Loucy (cell line): ENCODE data around the gene ZFPL1.

Source experiments
- H2AFZ ChIP-seq: fragments of 200-600 bp; sonication (generic); 2 replicates; pipeline ENCODE4 v1.6.0; 2016; ENCODE audit warnings: antibody characterized with exemption, mild to moderate bottlenecking, low read length, moderate library complexity
- H3F3A ChIP-seq: fragments of 200-600 bp; 2 replicates; pipeline ENCODE4 v1.6.0; 2016; ENCODE audit warnings: antibody characterized with exemption, low read depth, mild to moderate bottlenecking
- H3K27me3 ChIP-seq: fragments of 200-600 bp; sonication (generic); 2 replicates; pipeline ENCODE4 v1.6.1; 2014; ENCODE audit warnings: low read length, mild to moderate bottlenecking; ENCODE audit not compliant: insufficient read depth, poor library complexity, severe bottlenecking
- H3K36me3 ChIP-seq: fragments of 200-600 bp; sonication (generic); 2 replicates; pipeline ENCODE4 v1.6.1; 2016; ENCODE audit warnings: low read length; ENCODE audit not compliant: insufficient read depth
- H3K4me1 ChIP-seq: fragments of 200-600 bp; sonication (generic); 2 replicates; pipeline ENCODE4 v1.5.1; 2014; ENCODE audit warnings: low read length, mild to moderate bottlenecking; ENCODE audit not compliant: insufficient read depth, poor library complexity, severe bottlenecking
- H3K4me2 ChIP-seq: fragments of 200-600 bp; sonication (generic); 2 replicates; pipeline ENCODE4 v1.6.0; 2014; ENCODE audit warnings: antibody characterized with exemption, low read length, low read depth, mild to moderate bottlenecking; ENCODE audit not compliant: poor library complexity, severe bottlenecking
- H3K4me3 ChIP-seq: fragments of 200-600 bp; sonication (generic); 2 replicates; pipeline ENCODE4 v1.5.1; 2014; ENCODE audit warnings: low read length, mild to moderate bottlenecking, mixed read lengths; ENCODE audit not compliant: poor library complexity, severe bottlenecking
- H3K79me2 ChIP-seq: fragments of 200-600 bp; sonication (generic); 2 replicates; pipeline ENCODE4 v1.6.1; 2014; ENCODE audit warnings: low read length; ENCODE audit not compliant: insufficient read depth
- H3K9ac ChIP-seq: fragments of 200-600 bp; sonication (generic); 2 replicates; pipeline ENCODE4 v1.6.0; 2014; ENCODE audit warnings: mild to moderate bottlenecking, low read depth, low read length, moderate library complexity; ENCODE audit not compliant: poor library complexity, severe bottlenecking
- H3K9me2 ChIP-seq: fragments of 200-600 bp; sonication (generic); replicated peaks from 2 replicates; pipeline ENCODE4 v1.6.1; 2016; ENCODE audit warnings: low read depth, low read length, mixed read lengths
- H3K9me3 ChIP-seq: fragments of 200-600 bp; sonication (generic); 2 replicates; pipeline ENCODE4 v1.6.1; 2014; ENCODE audit warnings: mild to moderate bottlenecking, antibody characterized with exemption, low read length, low read depth; ENCODE audit not compliant: insufficient read depth
- H4K20me1 ChIP-seq: fragments of 200-600 bp; sonication (generic); 2 replicates; pipeline ENCODE4 v1.6.0; 2014; ENCODE audit warnings: antibody characterized with exemption, low read length, mild to moderate bottlenecking; ENCODE audit not compliant: insufficient read depth, poor library complexity, severe bottlenecking
- CTCF ChIP-seq: fragments of 200-600 bp; sonication (generic); conservative IDR thresholded peaks from 2 replicates; pipeline ENCODE4 v1.5.1; 2014; ENCODE audit warnings: mild to moderate bottlenecking, antibody characterized with exemption, low read length
- EZH2phosphoT487 ChIP-seq: fragments of 200-600 bp; IDR thresholded peaks from 2 replicates; pipeline ENCODE4 v1.6.1; 2018; ENCODE audit warnings: antibody characterized with exemption, mild to moderate bottlenecking, moderate library complexity, borderline replicate concordance

ZFPL1 gene

GRCh38 chr11:65036931-65037330 is 47.1 kb upstream of the ZFPL1 start:
- H3K79me2 ChIP-seq = peaks cover 7% of the 10 kb centered on the region
- H4K20me1 ChIP-seq = no peaks in the 10 kb centered on the region
- peaks cover 6% of the 10 kb centered on the region; the same call in 1 of the 2 replicates for H3F3A ChIP-seq
- H3K9me3 ChIP-seq = no peaks in the 10 kb centered on the region
- H3K36me3 ChIP-seq = no peaks in the 10 kb centered on the region; the same call in 1 of the 2 replicates
- H3K9me2 ChIP-seq = no peaks in the 10 kb centered on the region
- H2AFZ ChIP-seq = no peak overlapping the region
- TF ChIP-seq CTCF (no peak), EZH2phosphoT487 (no peak)
- H3K9ac ChIP-seq = no peak overlapping the region
- H3K4me2 ChIP-seq = no peak overlapping the region
- no peak overlapping the region for H3K4me3 ChIP-seq
- H3K4me1 ChIP-seq = peaks cover 7% of the 10 kb centered on the region
- H3K27me3 ChIP-seq = no peaks in the 10 kb centered on the region

GRCh38 chr11:65040520-65040846 is 43.5 kb upstream of the ZFPL1 start:
- peak overlapping the region; percentile 81 for H3K9ac ChIP-seq
- no peaks in the 10 kb centered on the region; the same call in 1 of the 2 replicates for H3K36me3 ChIP-seq
- H3K4me3 ChIP-seq = peak overlapping the region; percentile 82

GRCh38 chr11:65040847-65041622 is 43.0 kb upstream of the ZFPL1 start, which contains the start of gene SAC3D1:
TSS of gene SAC3D1 (plus strand) at chr11:65041210. CDS start at chr11:65041293, 83 bp downstream.
- Histone ChIP-seq H3K9me3 (no peaks in the 10 kb centered on the region), H3K79me2 (peaks cover 39% of the 10 kb centered on the region), H3K4me3 (peak within 1 kb of the TSS; percentile 82), H3F3A (peaks cover 6% of the 10 kb centered on the region; the same call in 1 of the 2 replicates), H3K9me2 (no peaks in the 10 kb centered on the region), H3K36me3 (no peaks in the 10 kb centered on the region; the same call in 1 of the 2 replicates), H3K4me1 (peaks cover 30% of the 10 kb centered on the region), H3K9ac (peak within 1 kb of the TSS; percentile 81), H3K27me3 (no peaks in the 10 kb centered on the region), H2AFZ (peak within 1 kb of the TSS; percentile 82), H3K4me2 (peak within 1 kb of the TSS; percentile 77), H4K20me1 (peaks cover 14% of the 10 kb centered on the region)
- no peak for TF ChIP-seq EZH2phosphoT487
- no peak for TF ChIP-seq CTCF

More at GRCh38 chr11:65040520-65040846, 43.5 kb upstream of the ZFPL1 start:
- H3K4me1 ChIP-seq = peaks cover 30% of the 10 kb centered on the region
- H3F3A ChIP-seq = peaks cover 6% of the 10 kb centered on the region; the same call in 1 of the 2 replicates
- H3K9me3 ChIP-seq = no peaks in the 10 kb centered on the region
- peaks cover 14% of the 10 kb centered on the region for H4K20me1 ChIP-seq
- peaks cover 39% of the 10 kb centered on the region for H3K79me2 ChIP-seq
- peak overlapping the region; percentile 77 for H3K4me2 ChIP-seq
- no peaks in the 10 kb centered on the region for H3K9me2 ChIP-seq
- H3K27me3 ChIP-seq = no peaks in the 10 kb centered on the region
- no peak for TF ChIP-seq EZH2phosphoT487
- no peak for TF ChIP-seq CTCF
- peak overlapping the region; percentile 82 for H2AFZ ChIP-seq
